ENCODE measurements around the gene ZNF682. TPM values are rescaled to one million over a fixed set of nuclear protein-coding genes. Genes with fewer than 3 reads are reported as not detected.
"Not testable (repeated sequence)": the region's sequence is repeated elsewhere in the genome, so short reads cannot be mapped to it uniquely, and the experiment has no call there.

The ZNF682 gene
- total RNA-seq, result 1.7 and 2.8 TPM in 2 replicates

- peak; percentile 63 for DNase-seq (ENCODE audit: low read depth)
- TF ChIP-seq CTCF (conservative IDR thresholded peaks at IDR 0.05; ENCODE audit: low read depth, low read length), result no peak
- H3K4me3 ChIP-seq (ENCODE audit: low read depth, low read length), result peak within 1 kb of the TSS; percentile 95
Measured at GRCh38 chr19:20039203-20039723, at the start of gene ZNF682. Gene ZNF682, minus strand, starts transcription at chr19:20039505. Its CDS starts 160 bp downstream, at chr19:20039345.

DNA sequence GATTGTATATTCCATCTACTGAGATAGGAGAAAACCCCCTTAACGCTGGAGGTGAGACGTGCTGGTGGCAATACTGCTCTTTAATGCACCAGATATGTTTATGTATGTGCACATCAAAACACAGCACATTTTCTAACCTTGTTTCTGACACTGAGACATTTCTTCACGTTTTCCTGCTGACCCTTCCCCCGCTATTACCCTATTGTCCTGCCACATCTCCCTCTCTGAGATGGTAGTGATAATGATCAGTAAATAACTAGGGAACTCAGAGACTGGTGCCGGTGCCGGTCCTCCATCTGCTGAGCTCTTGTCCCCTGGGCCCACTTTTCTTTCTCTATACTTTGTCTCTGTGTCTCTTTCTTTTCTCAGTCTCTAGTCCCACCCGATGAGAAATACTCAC is 43.6 kb upstream of the ZNF682 start:
- not testable (repeated sequence) for DNase-seq (ENCODE audit: low read depth); H3K4me3 ChIP-seq (ENCODE audit: low read depth, low read length)

GRCh38 chr19:20082232-20082833 is 43.0 kb upstream of the ZNF682 start:
- DNase-seq (ENCODE audit: low read depth); H3K4me3 ChIP-seq (ENCODE audit: low read depth, low read length): not testable (repeated sequence)

DNA sequence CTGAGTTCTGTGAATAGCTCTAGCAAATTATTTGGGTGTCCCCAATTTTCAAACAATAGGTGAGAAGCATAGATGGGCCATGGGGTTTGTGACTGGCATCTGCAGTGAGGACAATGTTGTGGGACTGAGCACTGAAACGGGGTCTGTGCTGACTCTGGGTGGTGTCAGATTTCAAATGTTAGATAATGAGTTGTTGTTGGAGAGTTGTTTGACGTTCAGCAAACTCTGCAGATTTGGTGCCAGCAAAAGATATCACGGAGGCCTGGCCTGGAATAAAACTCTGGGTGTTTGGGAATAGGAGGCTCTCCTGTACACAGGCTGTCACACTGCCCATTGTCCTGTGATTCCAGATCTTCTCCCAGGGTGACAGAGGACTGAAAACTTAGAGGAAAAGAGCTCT is 41.4 kb upstream of the ZNF682 start:
- TF ChIP-seq CTCF (conservative IDR thresholded peaks at IDR 0.05; ENCODE audit: low read depth, low read length), result no peak
- DNase-seq (ENCODE audit: low read depth), result no peak
- no peak overlapping the region for H3K4me3 ChIP-seq (ENCODE audit: low read depth, low read length)

GRCh38 chr19:20079476-20079875 is 40.2 kb upstream of the ZNF682 start:
- no peak for TF ChIP-seq CTCF (conservative IDR thresholded peaks at IDR 0.05; ENCODE audit: low read depth, low read length)
- DNase-seq (ENCODE audit: low read depth), result no peak
- H3K4me3 ChIP-seq (ENCODE audit: low read depth, low read length), result no peak overlapping the region

GRCh38 chr19:20078581-20079031 is 39.3 kb upstream of the ZNF682 start:
- H3K4me3 ChIP-seq (ENCODE audit: low read depth, low read length), result peak overlapping the region; percentile 70
- no peak for TF ChIP-seq CTCF (conservative IDR thresholded peaks at IDR 0.05; ENCODE audit: low read depth, low read length)
- DNase-seq (ENCODE audit: low read depth), result no peak

DNA sequence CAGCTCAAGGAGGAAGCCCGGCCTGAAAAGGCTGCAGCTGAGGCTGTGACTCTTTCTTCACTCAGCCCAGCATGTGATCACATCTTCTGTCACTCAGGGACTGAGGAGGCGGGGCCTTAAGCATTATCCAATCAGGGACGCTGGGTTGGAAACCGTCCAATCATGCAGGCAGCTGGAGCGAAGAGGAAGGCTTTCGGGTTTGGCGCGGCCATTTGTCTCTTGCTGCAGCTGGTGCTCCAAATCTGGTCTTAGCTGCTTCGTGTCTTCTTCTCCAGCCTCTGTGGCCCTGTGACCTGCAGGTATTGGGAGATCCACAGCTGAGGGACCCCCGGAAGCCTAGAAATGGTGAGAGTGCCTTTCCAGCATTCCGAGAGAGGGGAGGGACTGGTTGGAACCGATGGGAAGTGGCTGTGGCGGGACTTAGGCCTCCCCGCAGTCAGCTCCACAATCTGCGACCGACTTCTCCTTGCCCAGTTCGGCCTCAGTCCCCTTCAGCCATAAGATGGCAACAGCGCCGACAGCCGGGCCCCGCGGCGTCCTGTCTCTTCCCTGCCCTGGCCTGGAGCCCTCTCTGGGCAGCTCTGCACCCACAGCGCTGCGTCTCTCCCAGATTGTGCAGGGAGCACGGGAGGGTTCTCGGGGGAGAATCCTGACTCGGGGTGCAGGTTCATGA is 38.6 kb upstream of the ZNF682 start, which contains the start of gene ZNF90:
TSS of gene ZNF90 (plus strand) at position 210 of the 673 bp plus-strand sequence. CDS start at position 343, 133 bp downstream.
- TF ChIP-seq CTCF (conservative IDR thresholded peaks at IDR 0.05; ENCODE audit: low read depth, low read length), result peak; percentile 12
- peak within 1 kb of the TSS; percentile 70 for H3K4me3 ChIP-seq (ENCODE audit: low read depth, low read length)
- DNase-seq (ENCODE audit: low read depth), result peak; percentile 75

DNA sequence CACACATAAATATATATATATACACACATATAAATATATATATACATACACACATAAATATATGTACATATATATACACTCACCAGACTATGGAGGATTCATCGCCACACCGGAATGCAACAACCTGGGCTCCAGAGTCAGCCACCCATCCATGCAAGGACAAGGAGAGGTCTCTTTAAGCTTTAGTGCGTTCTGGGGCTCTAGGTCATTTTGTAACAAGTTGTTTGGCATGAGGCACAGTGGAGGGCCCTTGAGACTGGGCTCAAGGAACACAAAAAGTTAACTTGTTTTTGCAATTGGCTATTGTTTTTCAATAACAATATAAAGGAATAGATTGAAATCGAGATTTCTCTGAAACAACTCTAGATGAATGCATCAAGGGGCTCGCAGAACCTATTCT is 33.6 kb upstream of the ZNF682 start:
- no peak overlapping the region for H3K4me3 ChIP-seq (ENCODE audit: low read depth, low read length)
- DNase-seq (ENCODE audit: low read depth), result no peak
- TF ChIP-seq CTCF (conservative IDR thresholded peaks at IDR 0.05; ENCODE audit: low read depth, low read length), result no peak

Measured in epithelial cell of proximal tubule (primary cell).